ENCODE measurements around the gene ETHE1.

Gene ETHE1

GRCh38 chr19:43490759-43491158 lies 36.2 kb downstream of the ETHE1 start:
- no peak for DNase-seq (ENCODE audit: low read depth)

GRCh38 chr19:43489979-43490599 lies 36.9 kb downstream of the ETHE1 start:
- no peak for DNase-seq (ENCODE audit: low read depth)

DNA sequence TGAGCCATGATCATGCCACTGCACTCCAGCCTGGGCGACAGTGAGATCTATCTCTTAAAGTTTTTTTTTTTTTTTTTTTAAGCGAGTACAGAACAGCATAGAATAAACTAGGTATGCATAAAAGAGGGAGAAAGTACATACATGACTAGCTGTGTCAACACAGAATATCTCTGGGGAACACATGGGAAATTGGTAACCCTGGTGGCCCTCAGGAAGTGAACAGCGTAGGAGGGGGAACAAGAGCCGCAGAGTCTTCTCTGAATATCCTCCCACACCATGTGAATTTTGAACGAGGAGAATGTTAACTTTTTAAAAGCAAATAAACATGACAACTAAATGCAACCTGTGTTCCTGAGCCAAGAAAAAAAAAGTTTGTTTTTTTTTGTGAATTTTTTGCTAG lies 37.7 kb downstream of the ETHE1 start:
- no peak for DNase-seq (ENCODE audit: low read depth)

- DNase-seq (ENCODE audit: low read depth), result no peak
Observed at GRCh38 chr19:43488179-43488578, 38.8 kb downstream of the ETHE1 start.

- DNase-seq (ENCODE audit: low read depth), result no peak
Observed at GRCh38 chr19:43486412-43486811, 40.6 kb downstream of the ETHE1 start.

DNA sequence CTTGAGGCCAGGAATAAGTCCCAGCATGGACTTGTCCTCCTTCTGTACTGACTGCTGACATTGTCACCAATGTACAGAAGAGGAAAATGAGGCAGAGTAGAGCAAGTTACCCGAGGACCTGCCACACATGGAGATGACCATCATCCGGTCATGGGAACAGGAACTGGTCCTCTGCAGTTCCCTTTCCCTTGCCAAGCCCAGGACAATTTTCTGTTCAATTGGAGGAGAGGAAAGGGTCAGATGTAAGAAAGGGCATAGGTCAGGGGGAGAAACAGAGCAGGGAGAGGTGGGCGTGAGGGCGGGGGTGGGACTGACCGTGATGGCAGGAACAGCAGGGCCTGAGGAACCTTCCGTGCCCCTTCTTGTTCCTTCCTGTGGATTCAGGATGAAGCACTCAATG lies 41.0 kb downstream of the ETHE1 start:
- no peak for DNase-seq (ENCODE audit: low read depth)

GRCh38 chr19:43483281-43483680 lies 43.7 kb downstream of the ETHE1 start:
- DNase-seq (ENCODE audit: low read depth), result no peak

GRCh38 chr19:43482193-43482592 lies 44.8 kb downstream of the ETHE1 start:
- DNase-seq (ENCODE audit: low read depth), result no peak

DNA sequence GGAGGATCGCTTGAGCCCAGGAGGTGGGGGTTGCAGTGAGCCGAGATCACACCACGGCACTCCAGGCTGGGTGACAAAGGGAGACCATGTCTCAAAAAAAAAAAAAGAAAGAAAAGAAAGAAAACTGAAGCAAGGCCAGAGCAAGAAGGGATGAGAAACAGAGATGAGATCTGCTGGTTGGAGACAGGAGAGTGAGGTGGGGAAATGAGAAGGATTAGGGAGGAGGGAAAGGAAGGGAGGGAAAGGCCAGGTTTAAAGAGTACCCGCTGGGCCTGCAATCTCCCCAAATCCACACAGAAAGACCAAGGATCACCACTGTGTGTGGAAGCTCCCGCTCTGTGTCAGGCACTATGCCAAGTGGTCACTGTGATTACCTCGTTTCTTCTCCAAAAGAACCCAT lies 45.3 kb downstream of the ETHE1 start:
- no peak for DNase-seq (ENCODE audit: low read depth)

- no peak for DNase-seq (ENCODE audit: low read depth)
Observed at GRCh38 chr19:43480574-43480973, 46.4 kb downstream of the ETHE1 start.

GRCh38 chr19:43479961-43480561 lies 46.9 kb downstream of the ETHE1 start:
- no peak for DNase-seq (ENCODE audit: low read depth)

DNA sequence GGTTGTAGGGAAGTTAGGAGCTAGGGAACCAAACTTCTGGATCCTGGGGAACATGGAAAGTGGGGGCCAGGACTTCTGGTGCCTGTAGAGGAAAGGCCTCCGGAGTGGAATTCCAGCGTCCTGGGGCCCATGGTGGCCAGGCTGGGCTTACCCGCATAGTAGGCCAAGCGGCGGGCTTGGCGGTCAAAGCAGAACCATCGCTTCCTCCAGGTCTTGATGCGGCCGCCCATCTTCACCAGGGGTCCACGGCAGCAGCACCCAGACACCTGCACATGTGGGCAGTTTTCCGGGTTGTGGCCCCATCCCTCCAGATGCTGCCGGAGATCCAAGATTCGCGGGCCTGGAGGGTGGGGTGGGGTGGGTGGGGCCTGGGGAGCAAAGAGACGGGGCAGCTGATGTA lies 47.8 kb downstream of the ETHE1 start:
- DNase-seq (ENCODE audit: low read depth), result no peak

DNA sequence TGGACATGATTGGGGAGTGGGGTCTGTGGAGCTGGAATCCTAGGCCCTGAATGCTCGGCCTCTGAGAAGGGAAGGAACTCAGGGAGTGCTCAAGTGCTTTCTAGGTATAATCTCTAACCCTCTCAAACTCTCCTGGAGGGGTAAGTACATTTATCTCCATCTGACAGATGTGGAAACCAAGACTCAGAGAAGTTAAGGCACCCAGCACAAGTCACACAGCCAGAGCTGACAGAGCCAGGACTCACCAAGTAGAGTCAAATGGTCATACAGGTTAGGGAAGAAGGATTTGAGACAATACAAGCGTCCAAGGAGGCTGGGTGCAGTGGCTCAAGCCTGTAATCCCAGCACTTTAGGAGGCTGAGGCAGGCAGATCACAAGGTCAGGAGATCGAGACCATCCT lies 48.7 kb downstream of the ETHE1 start:
- no peak for DNase-seq (ENCODE audit: low read depth)

- DNase-seq (ENCODE audit: low read depth), result no peak
Observed at GRCh38 chr19:43476606-43477005, 50.4 kb downstream of the ETHE1 start.

- DNase-seq (ENCODE audit: low read depth), result peak; percentile 97
Observed at GRCh38 chr19:43474986-43475705, 51.9 kb downstream of the ETHE1 start.

DNA sequence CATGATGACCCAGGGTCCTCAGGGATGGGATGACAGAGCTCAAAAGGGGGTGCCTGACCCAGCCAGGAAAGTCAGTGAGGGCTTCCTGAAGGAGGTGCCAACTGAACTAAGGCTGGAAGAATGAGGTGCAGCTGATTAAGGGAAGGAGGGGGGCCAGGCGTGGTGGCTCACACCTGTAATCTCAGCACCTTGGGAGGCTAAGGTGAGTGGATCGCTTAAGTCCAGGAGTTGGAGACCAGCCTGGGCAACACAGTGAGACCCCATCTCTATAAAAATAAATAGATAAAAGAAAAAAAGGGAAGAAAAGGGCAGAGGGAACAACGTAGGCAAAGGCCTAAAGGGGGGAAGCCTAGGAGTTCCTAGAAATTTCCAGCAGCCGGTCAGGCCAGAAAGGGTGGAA lies 52.5 kb downstream of the ETHE1 start:
- DNase-seq (ENCODE audit: low read depth), result no peak

- no peak for DNase-seq (ENCODE audit: low read depth)
Observed at GRCh38 chr19:43471091-43471490, 55.9 kb downstream of the ETHE1 start.

DNA sequence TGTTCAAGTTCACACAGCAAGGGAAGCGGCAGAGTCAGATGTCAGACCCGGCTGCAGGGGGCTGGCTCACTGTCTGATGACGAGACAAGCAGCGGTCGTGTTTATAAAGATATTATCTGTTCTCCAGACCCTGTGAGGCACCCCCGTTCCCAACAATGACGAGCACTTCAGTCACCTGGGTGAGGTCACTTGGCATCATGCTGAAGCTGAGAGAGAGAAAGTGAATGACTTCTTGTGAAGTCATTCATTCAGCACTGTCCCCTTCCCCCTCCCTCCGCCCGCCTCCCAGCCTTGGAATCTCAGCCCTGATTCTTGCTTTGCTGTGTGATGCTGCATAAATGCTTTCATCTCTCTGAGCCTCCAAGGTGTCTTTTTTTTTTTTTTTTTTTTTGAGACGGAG lies 56.7 kb downstream of the ETHE1 start:
- DNase-seq (ENCODE audit: low read depth), result peak; percentile 70

DNA sequence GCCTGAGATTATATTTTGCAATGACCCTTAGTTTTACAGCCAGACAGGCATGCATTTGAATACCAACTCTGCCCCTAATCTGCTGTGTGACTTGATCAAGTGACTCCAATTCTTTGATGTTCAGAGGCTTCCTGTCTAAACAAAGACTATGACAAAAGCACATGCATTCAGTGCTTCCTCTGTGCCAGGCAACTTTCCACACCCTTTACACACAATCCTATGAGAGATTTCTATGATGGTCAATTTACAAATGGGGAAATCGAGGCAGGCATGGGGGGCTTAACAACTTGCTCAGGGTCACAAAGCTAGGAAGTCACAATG lies 57.9 kb downstream of the ETHE1 start:
- DNase-seq (ENCODE audit: low read depth), result peak; percentile 26

GRCh38 chr19:43468354-43469159 lies 58.4 kb downstream of the ETHE1 start:
- no peak for DNase-seq (ENCODE audit: low read depth)

DNA sequence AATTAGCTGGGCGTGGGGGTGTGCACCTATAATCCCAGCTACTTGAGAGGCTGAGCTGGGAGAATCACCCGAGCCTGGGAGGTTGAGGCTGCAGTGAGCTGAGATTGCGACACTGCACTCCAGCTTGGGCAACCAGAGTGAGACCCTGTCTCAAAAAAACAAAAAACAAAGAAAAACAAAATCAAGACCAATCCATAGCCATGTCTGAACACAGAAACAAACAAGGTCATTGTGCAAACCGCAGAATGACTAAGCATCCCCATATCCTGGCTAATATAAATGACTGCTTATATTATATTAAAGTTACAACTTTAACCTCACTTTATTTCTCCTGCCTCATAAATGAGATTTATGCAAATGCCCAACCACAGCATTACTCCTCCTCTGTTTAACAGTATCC lies 59.3 kb downstream of the ETHE1 start:
- DNase-seq (ENCODE audit: low read depth), result no peak

DNA sequence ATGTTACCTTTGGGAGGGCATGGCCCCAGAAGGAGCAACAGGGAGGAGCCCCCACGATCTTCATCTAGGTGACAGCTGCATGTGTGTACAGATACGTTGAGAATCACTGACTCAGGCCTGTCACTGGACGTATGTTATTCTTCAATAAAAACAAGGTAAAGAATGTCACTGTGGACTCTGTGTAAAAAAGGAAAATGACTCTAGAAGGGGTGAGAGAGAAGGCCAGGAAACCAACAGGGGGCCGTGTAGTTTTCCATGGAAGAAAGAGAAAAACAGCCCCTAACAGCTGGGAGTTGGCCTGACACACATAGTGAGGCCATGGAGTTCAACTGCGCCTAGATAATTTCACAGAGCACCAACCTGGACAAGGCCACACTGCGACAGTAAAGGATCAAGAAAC lies 59.7 kb downstream of the ETHE1 start:
- no peak for DNase-seq (ENCODE audit: low read depth)

DNA sequence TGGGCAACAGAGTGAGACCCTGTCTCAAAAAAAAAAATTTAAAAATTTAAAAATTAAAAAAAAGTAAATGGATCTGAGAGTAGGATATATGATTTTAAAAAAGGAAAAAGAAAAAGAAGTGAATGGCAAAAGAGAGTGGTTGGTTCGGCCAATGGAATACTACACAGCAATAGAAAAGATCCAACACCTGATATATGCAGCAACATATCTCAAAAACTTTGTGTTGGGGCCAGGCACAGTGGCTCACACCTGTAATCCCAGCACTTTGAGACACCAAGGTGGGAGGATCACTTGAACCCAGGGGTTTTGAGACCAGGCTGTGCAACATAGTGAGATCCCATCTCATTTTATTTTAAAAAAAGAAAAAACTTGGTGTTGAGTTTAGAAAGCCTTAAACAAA lies 60.2 kb downstream of the ETHE1 start:
- no peak for DNase-seq (ENCODE audit: low read depth)
